Measurements from ENCODE around the gene SUPT6H. TPM values are rescaled to one million over a fixed set of nuclear protein-coding genes. Genes with fewer than 3 reads are reported as not detected.

The SUPT6H gene
- total and polyA plus RNA-seq, 9 of the 15 experiments (the other 6 are each of a cell fraction or from before 2014, with no cell fraction given): 1.7 to 77.7 (median 49.2) TPM

DNA sequence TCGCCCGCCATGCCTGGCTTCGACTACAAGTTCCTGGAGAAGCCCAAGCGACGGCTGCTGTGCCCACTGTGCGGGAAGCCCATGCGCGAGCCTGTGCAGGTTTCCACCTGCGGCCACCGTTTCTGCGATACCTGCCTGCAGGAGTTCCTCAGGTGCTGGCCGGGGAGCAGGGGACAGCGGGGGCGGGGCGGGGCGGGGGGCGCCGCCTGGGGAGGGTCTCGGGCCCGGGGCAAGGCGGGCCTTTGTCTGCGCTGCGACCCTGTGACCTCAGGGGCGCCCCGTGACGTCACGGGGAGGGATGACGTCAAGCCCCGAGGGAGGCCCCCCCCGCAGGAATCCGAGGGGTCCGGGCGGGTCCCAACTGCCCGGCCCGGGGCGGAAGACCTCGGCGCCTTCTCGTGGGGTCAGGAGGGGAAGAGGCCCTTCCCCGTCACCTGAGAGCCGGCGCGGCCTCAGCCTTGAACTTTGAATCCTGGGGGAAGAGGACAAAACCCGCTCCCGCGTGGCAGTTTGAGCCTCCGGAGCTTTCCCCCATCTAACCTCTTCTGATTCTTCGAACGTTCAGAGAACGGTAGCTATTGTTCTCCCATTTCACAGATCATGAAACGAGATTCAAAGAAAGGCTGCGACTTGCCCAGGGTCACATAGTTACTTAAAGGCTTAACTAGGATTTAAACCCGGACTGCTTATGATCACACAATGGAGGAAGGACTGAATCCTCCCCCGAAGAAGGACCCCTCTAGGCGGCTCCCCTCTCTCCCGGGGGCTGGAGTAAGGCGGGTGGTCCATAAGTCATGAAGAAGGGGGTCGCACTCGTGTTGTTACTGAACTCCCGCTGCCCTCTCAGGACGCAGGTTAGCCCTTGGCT lies 82.3 kb downstream of the SUPT6H start (continued):
- no peak for TF ChIP-seq ASH1L (IDR thresholded peaks at IDR 0.05; ENCODE audit: borderline replicate concordance, low read depth, partially characterized antibody)
- peak; percentile 53; the same call in 1 of the 2 replicates for TF ChIP-seq SAFB (IDR thresholded peaks at IDR 0.05; ENCODE audit: borderline replicate concordance, low read depth, low read length)
- TF ChIP-seq TEAD2 (tag; IDR thresholded peaks at IDR 0.05): peak; percentile 99
- TF ChIP-seq TFAP4 (CRISPR knock-in tag; IDR thresholded peaks at IDR 0.05; ENCODE audit: borderline replicate concordance): no peak
- TF ChIP-seq ZFX (CRISPR knock-in tag; IDR thresholded peaks at IDR 0.05): peak; percentile 65
- peak; percentile 66; the same call in 1 of the 2 replicates for TF ChIP-seq ZNF436 (CRISPR knock-in tag; IDR thresholded peaks at IDR 0.05)
- 0 out of 2 replicates have a peak, but pooled peaks have one; percentile 2 for TF ChIP-seq GMEB1 (CRISPR knock-in tag; IDR thresholded peaks at IDR 0.05)
- TF ChIP-seq, protein P1, sequence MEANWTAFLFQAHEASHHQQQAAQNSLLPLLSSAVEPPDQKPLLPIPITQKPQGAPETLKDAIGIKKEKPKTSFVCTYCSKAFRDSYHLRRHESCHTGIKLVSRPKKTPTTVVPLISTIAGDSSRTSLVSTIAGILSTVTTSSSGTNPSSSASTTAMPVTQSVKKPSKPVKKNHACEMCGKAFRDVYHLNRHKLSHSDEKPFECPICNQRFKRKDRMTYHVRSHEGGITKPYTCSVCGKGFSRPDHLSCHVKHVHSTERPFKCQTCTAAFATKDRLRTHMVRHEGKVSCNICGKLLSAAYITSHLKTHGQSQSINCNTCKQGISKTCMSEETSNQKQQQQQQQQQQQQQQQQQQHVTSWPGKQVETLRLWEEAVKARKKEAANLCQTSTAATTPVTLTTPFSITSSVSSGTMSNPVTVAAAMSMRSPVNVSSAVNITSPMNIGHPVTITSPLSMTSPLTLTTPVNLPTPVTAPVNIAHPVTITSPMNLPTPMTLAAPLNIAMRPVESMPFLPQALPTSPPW (CRISPR knock-in tag; IDR thresholded peaks at IDR 0.05): peak; percentile 92
- no peak for TF ChIP-seq WHSC1 (IDR thresholded peaks at IDR 0.05; ENCODE audit: low read length)
- TF ChIP-seq MAZ (CRISPR knock-in tag; conservative IDR thresholded peaks at IDR 0.05 in 1 of 2, IDR thresholded peaks at IDR 0.05 in 1 of 2): peak; percentile 98 to 100
- TF ChIP-seq RCOR1 (IDR thresholded peaks at IDR 0.05; ENCODE audit: borderline replicate concordance in 1 of 2, low read depth in 2 of 2, low read length in 2 of 2): 0 out of 4 replicates have a peak, but pooled peaks of 1 of the 2 experiments have one; percentile 4
- TF ChIP-seq, protein P2, sequence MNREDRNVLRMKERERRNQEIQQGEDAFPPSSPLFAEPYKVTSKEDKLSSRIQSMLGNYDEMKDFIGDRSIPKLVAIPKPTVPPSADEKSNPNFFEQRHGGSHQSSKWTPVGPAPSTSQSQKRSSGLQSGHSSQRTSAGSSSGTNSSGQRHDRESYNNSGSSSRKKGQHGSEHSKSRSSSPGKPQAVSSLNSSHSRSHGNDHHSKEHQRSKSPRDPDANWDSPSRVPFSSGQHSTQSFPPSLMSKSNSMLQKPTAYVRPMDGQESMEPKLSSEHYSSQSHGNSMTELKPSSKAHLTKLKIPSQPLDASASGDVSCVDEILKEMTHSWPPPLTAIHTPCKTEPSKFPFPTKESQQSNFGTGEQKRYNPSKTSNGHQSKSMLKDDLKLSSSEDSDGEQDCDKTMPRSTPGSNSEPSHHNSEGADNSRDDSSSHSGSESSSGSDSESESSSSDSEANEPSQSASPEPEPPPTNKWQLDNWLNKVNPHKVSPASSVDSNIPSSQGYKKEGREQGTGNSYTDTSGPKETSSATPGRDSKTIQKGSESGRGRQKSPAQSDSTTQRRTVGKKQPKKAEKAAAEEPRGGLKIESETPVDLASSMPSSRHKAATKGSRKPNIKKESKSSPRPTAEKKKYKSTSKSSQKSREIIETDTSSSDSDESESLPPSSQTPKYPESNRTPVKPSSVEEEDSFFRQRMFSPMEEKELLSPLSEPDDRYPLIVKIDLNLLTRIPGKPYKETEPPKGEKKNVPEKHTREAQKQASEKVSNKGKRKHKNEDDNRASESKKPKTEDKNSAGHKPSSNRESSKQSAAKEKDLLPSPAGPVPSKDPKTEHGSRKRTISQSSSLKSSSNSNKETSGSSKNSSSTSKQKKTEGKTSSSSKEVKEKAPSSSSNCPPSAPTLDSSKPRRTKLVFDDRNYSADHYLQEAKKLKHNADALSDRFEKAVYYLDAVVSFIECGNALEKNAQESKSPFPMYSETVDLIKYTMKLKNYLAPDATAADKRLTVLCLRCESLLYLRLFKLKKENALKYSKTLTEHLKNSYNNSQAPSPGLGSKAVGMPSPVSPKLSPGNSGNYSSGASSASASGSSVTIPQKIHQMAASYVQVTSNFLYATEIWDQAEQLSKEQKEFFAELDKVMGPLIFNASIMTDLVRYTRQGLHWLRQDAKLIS (CRISPR knock-in tag; IDR thresholded peaks at IDR 0.05): peak; percentile 48
- TF ChIP-seq IRF2 (CRISPR knock-in tag; IDR thresholded peaks at IDR 0.05): no peak
- TF ChIP-seq, protein P3, sequence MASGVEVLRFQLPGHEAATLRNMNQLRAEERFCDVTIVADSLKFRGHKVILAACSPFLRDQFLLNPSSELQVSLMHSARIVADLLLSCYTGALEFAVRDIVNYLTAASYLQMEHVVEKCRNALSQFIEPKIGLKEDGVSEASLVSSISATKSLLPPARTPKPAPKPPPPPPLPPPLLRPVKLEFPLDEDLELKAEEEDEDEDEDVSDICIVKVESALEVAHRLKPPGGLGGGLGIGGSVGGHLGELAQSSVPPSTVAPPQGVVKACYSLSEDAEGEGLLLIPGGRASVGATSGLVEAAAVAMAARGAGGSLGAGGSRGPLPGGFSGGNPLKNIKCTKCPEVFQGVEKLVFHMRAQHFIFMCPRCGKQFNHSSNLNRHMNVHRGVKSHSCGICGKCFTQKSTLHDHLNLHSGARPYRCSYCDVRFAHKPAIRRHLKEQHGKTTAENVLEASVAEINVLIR (CRISPR knock-in tag; IDR thresholded peaks at IDR 0.05): peak; percentile 90

Measured in K562 (cell line).